ENCODE data around the gene TK1.

GRCh38 chr17:78131172-78132083, 55.4 kb downstream of the TK1 start:
- TF ChIP-seq CTCF (conservative IDR thresholded peaks at IDR 0.05 in 1 of 2, IDR thresholded peaks at IDR 0.05 in 1 of 2; ENCODE audit: extremely low read depth in 1 of 2, insufficient read depth in 1 of 2, low read depth in 1 of 2, low read length in 2 of 2) (no peak), EZH2 (IDR thresholded peaks at IDR 0.05; ENCODE audit: borderline replicate concordance, low read length) (no peak)

All from mammary epithelial cell (primary cell).